ENCODE results near the gene CROCC. TPM values are rescaled to one million over a fixed set of nuclear protein-coding genes. Genes with fewer than 3 reads are reported as not detected.

CROCC gene
- total and polyA plus RNA-seq, 9 of the 15 experiments (the other 6 are each of a cell fraction or from before 2014, with no cell fraction given) = 0.17 to 15.4 (median 7.6) TPM

DNA sequence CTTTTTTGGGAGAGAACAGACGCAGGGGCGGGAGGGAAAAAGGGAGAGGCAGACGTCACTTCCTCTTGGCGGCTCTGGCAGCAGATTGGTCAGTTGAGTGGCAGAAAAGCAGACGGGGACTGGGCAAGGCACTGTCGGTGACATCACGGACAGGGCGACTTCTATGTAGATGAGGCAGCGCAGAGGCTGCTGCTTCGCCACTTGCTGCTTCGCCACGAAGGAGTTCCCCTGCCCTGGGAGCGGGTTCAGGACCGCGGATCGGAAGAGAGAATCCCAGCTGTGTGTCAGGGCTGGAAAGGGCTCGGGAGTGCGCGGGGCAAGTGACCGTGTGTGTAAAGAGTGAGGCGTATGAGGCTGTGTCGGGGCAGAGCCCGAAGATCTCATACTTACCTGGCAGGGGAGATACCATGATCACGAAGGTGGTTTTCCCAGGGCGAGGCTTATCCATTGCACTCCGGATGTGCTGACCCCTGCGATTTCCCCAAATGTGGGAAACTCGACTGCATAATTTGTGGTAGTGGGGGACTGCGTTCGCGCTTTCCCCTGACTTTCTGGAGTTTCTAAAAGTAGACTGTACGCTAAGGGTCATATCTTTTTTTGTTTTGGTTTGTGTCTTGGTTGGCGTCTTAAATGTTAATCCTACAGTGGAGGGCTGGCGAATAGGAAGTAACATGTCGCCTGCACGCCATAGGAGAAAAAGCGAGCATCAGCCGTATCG is 26.0 kb upstream of the CROCC start, which contains the start of gene RNU1-2 (continued):
- TF ChIP-seq HBP1 (CRISPR knock-in tag; IDR thresholded peaks at IDR 0.05) (peak; percentile 99), ZSCAN29 (IDR thresholded peaks at IDR 0.05) (0 out of 2 replicates have a peak, but pooled peaks have one; percentile 25), ARHGAP35 (IDR thresholded peaks at IDR 0.05; ENCODE audit: partially characterized antibody) (peak; percentile 99), ZNF354B (CRISPR knock-in tag; IDR thresholded peaks at IDR 0.05) (peak; percentile 69), TFAP4 (CRISPR knock-in tag; IDR thresholded peaks at IDR 0.05; ENCODE audit: borderline replicate concordance) (peak; percentile 68; the same call in 1 of the 2 replicates), ZNF583 (CRISPR knock-in tag; IDR thresholded peaks at IDR 0.05) (peak; percentile 47; the same call in 1 of the 2 replicates), ZC3H8 (IDR thresholded peaks at IDR 0.05) (peak; percentile 100), THAP12 (CRISPR knock-in tag; IDR thresholded peaks at IDR 0.05) (peak; percentile 98)
- TF ChIP-seq, protein P1, sequence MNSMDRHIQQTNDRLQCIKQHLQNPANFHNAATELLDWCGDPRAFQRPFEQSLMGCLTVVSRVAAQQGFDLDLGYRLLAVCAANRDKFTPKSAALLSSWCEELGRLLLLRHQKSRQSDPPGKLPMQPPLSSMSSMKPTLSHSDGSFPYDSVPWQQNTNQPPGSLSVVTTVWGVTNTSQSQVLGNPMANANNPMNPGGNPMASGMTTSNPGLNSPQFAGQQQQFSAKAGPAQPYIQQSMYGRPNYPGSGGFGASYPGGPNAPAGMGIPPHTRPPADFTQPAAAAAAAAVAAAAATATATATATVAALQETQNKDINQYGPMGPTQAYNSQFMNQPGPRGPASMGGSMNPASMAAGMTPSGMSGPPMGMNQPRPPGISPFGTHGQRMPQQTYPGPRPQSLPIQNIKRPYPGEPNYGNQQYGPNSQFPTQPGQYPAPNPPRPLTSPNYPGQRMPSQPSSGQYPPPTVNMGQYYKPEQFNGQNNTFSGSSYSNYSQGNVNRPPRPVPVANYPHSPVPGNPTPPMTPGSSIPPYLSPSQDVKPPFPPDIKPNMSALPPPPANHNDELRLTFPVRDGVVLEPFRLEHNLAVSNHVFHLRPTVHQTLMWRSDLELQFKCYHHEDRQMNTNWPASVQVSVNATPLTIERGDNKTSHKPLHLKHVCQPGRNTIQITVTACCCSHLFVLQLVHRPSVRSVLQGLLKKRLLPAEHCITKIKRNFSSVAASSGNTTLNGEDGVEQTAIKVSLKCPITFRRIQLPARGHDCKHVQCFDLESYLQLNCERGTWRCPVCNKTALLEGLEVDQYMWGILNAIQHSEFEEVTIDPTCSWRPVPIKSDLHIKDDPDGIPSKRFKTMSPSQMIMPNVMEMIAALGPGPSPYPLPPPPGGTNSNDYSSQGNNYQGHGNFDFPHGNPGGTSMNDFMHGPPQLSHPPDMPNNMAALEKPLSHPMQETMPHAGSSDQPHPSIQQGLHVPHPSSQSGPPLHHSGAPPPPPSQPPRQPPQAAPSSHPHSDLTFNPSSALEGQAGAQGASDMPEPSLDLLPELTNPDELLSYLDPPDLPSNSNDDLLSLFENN (IDR thresholded peaks at IDR 0.05; ENCODE audit: low read depth in 2 of 2, low read length in 2 of 2) = peak in 1 of 2 experiments; percentile 97; a peak in 2 of 4 replicates
- TF ChIP-seq, protein P2, sequence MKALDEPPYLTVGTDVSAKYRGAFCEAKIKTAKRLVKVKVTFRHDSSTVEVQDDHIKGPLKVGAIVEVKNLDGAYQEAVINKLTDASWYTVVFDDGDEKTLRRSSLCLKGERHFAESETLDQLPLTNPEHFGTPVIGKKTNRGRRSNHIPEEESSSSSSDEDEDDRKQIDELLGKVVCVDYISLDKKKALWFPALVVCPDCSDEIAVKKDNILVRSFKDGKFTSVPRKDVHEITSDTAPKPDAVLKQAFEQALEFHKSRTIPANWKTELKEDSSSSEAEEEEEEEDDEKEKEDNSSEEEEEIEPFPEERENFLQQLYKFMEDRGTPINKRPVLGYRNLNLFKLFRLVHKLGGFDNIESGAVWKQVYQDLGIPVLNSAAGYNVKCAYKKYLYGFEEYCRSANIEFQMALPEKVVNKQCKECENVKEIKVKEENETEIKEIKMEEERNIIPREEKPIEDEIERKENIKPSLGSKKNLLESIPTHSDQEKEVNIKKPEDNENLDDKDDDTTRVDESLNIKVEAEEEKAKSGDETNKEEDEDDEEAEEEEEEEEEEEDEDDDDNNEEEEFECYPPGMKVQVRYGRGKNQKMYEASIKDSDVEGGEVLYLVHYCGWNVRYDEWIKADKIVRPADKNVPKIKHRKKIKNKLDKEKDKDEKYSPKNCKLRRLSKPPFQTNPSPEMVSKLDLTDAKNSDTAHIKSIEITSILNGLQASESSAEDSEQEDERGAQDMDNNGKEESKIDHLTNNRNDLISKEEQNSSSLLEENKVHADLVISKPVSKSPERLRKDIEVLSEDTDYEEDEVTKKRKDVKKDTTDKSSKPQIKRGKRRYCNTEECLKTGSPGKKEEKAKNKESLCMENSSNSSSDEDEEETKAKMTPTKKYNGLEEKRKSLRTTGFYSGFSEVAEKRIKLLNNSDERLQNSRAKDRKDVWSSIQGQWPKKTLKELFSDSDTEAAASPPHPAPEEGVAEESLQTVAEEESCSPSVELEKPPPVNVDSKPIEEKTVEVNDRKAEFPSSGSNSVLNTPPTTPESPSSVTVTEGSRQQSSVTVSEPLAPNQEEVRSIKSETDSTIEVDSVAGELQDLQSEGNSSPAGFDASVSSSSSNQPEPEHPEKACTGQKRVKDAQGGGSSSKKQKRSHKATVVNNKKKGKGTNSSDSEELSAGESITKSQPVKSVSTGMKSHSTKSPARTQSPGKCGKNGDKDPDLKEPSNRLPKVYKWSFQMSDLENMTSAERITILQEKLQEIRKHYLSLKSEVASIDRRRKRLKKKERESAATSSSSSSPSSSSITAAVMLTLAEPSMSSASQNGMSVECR (CRISPR knock-in tag; IDR thresholded peaks at IDR 0.05) = peak; percentile 67; the same call in 1 of the 2 replicates
